Fibroblast of skin of left biceps (primary cell): ENCODE results near the gene SLC44A1.
"Not testable (repeated sequence)": the region's sequence is repeated elsewhere in the genome, so short reads cannot be mapped to it uniquely, and the experiment has no call there.

Experiments used
- DNase-seq, 2 experiments: peaks; one replicate each; pipeline ENCODE4 v3.0.0-alpha.2; 2013; ENCODE audit warnings: low read depth in 2 of 2

SLC44A1 gene

GRCh38 chr9:105242557-105242956 is 1.9 kb upstream of the SLC44A1 start:
- no peak for DNase-seq

- DNase-seq = peak; percentile 43 to 44
Observed at GRCh38 chr9:105243015-105243686, 1.3 kb upstream of the SLC44A1 start.

- no peak for DNase-seq
Observed at GRCh38 chr9:105244734-105245028, 230 bp downstream of the SLC44A1 start.

GRCh38 chr9:105245029-105245890 is 809 bp downstream of the SLC44A1 start:
- no peak for DNase-seq

GRCh38 chr9:105245891-105246161 is 1.4 kb downstream of the SLC44A1 start:
- no peak for DNase-seq

GRCh38 chr9:105246656-105247173 is 2.3 kb downstream of the SLC44A1 start:
- no peak for DNase-seq

- DNase-seq = no peak
Observed at GRCh38 chr9:105248691-105249090, 4.2 kb downstream of the SLC44A1 start.

- no peak for DNase-seq
Observed at GRCh38 chr9:105251133-105251532, 6.7 kb downstream of the SLC44A1 start.

GRCh38 chr9:105251733-105252404 is 7.4 kb downstream of the SLC44A1 start:
- no peak for DNase-seq

GRCh38 chr9:105252405-105252756 is 7.9 kb downstream of the SLC44A1 start:
- DNase-seq = no peak

- DNase-seq = no peak
Observed at GRCh38 chr9:105254226-105254625, 9.8 kb downstream of the SLC44A1 start.

- no peak for DNase-seq
Observed at GRCh38 chr9:105255421-105255820, 11.0 kb downstream of the SLC44A1 start.

- DNase-seq = not testable (repeated sequence)
Observed at GRCh38 chr9:105256569-105256968, 12.1 kb downstream of the SLC44A1 start.

GRCh38 chr9:105257809-105258208 is 13.4 kb downstream of the SLC44A1 start:
- DNase-seq = no peak

- no peak for DNase-seq
Observed at GRCh38 chr9:105258225-105258737, 13.8 kb downstream of the SLC44A1 start.

GRCh38 chr9:105259274-105259673 is 14.8 kb downstream of the SLC44A1 start:
- no peak for DNase-seq

- no peak for DNase-seq
Observed at GRCh38 chr9:105259731-105260612, 15.5 kb downstream of the SLC44A1 start.

- no peak for DNase-seq
Observed at GRCh38 chr9:105262497-105262896, 18.0 kb downstream of the SLC44A1 start.

- DNase-seq = no peak
Observed at GRCh38 chr9:105264380-105264779, 19.9 kb downstream of the SLC44A1 start.

- not testable (repeated sequence) for DNase-seq
Observed at GRCh38 chr9:105268254-105268653, 23.8 kb downstream of the SLC44A1 start.

- DNase-seq = no peak
Observed at GRCh38 chr9:105269593-105269992, 25.1 kb downstream of the SLC44A1 start.

- no peak for DNase-seq
Observed at GRCh38 chr9:105270711-105271110, 26.3 kb downstream of the SLC44A1 start.
